ENCODE measurements around the gene MR1. TPM values are rescaled to one million over a fixed set of nuclear protein-coding genes. Genes with fewer than 3 reads are reported as not detected.

MR1 gene
- total and polyA plus RNA-seq, 9 of the 15 experiments (the other 6 are each of a cell fraction or from before 2014, with no cell fraction given), result 9.7 to 21.7 (median 15.6) TPM

DNA sequence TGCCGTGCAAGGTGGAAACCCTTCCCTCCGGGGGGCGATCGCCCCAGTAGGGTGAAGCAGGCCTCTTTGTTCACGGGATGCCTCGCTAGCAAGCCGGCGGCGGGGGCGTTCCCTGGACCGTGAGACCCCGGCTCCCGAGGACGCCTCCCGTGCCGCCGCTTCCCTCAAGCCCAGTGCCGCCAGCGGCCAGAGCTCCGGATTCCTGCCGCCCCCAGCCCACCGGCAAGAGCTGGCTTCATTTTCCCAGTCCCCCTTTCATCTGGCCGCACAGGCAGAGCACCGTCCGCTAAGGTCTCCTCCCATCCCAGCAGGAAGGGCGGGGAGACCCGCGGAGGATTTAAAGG is 71.0 kb downstream of the MR1 start (continued):
- no peak for TF ChIP-seq MYC (IDR thresholded peaks at IDR 0.05; ENCODE audit: low read depth, low read length)
- TF ChIP-seq MYC (CRISPR knock-in tag; IDR thresholded peaks at IDR 0.05; ENCODE audit: borderline replicate concordance, low read depth), result 0 out of 2 replicates have a peak, but pooled peaks have one; percentile 52
- no peak for TF ChIP-seq BDP1 (IDR thresholded peaks at IDR 0.05; ENCODE audit: insufficient read depth, insufficient read length)
- no peak; the same call in 1 of the 2 replicates for TF ChIP-seq FOSL1 (tag; conservative IDR thresholded peaks at IDR 0.05)
- TF ChIP-seq, protein P1, sequence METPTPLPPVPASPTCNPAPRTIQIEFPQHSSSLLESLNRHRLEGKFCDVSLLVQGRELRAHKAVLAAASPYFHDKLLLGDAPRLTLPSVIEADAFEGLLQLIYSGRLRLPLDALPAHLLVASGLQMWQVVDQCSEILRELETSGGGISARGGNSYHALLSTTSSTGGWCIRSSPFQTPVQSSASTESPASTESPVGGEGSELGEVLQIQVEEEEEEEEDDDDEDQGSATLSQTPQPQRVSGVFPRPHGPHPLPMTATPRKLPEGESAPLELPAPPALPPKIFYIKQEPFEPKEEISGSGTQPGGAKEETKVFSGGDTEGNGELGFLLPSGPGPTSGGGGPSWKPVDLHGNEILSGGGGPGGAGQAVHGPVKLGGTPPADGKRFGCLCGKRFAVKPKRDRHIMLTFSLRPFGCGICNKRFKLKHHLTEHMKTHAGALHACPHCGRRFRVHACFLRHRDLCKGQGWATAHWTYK (CRISPR knock-in tag; IDR thresholded peaks at IDR 0.05), result peak; percentile 56; the same call in 1 of the 2 replicates
- no peak for TF ChIP-seq ILK (tag; IDR thresholded peaks at IDR 0.05; ENCODE audit: borderline replicate concordance, low read depth)
- TF ChIP-seq, protein P2, sequence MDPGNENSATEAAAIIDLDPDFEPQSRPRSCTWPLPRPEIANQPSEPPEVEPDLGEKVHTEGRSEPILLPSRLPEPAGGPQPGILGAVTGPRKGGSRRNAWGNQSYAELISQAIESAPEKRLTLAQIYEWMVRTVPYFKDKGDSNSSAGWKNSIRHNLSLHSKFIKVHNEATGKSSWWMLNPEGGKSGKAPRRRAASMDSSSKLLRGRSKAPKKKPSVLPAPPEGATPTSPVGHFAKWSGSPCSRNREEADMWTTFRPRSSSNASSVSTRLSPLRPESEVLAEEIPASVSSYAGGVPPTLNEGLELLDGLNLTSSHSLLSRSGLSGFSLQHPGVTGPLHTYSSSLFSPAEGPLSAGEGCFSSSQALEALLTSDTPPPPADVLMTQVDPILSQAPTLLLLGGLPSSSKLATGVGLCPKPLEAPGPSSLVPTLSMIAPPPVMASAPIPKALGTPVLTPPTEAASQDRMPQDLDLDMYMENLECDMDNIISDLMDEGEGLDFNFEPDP (CRISPR knock-in tag; IDR thresholded peaks at IDR 0.05), result no peak
- TF ChIP-seq ZNF707 (CRISPR knock-in tag; conservative IDR thresholded peaks at IDR 0.05), result no peak
- TF ChIP-seq, protein P3, sequence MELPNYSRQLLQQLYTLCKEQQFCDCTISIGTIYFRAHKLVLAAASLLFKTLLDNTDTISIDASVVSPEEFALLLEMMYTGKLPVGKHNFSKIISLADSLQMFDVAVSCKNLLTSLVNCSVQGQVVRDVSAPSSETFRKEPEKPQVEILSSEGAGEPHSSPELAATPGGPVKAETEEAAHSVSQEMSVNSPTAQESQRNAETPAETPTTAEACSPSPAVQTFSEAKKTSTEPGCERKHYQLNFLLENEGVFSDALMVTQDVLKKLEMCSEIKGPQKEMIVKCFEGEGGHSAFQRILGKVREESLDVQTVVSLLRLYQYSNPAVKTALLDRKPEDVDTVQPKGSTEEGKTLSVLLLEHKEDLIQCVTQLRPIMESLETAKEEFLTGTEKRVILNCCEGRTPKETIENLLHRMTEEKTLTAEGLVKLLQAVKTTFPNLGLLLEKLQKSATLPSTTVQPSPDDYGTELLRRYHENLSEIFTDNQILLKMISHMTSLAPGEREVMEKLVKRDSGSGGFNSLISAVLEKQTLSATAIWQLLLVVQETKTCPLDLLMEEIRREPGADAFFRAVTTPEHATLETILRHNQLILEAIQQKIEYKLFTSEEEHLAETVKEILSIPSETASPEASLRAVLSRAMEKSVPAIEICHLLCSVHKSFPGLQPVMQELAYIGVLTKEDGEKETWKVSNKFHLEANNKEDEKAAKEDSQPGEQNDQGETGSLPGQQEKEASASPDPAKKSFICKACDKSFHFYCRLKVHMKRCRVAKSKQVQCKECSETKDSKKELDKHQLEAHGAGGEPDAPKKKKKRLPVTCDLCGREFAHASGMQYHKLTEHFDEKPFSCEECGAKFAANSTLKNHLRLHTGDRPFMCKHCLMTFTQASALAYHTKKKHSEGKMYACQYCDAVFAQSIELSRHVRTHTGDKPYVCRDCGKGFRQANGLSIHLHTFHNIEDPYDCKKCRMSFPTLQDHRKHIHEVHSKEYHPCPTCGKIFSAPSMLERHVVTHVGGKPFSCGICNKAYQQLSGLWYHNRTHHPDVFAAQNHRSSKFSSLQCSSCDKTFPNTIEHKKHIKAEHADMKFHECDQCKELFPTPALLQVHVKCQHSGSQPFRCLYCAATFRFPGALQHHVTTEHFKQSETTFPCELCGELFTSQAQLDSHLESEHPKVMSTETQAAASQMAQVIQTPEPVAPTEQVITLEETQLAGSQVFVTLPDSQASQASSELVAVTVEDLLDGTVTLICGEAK (IDR thresholded peaks at IDR 0.05), result peak; percentile 72
- TF ChIP-seq, protein P3 (CRISPR knock-in tag; IDR thresholded peaks at IDR 0.05), result no peak
- no peak for TF ChIP-seq BRF1 (IDR thresholded peaks at IDR 0.05; ENCODE audit: borderline replicate concordance, extremely low read depth, insufficient read length)
- TF ChIP-seq KDM1A (IDR thresholded peaks at IDR 0.05), result no peak
- no peak for TF ChIP-seq SRSF7 (optimal IDR thresholded peaks at IDR 0.05; ENCODE audit: low read depth, low read length)
- TF ChIP-seq, protein P4, sequence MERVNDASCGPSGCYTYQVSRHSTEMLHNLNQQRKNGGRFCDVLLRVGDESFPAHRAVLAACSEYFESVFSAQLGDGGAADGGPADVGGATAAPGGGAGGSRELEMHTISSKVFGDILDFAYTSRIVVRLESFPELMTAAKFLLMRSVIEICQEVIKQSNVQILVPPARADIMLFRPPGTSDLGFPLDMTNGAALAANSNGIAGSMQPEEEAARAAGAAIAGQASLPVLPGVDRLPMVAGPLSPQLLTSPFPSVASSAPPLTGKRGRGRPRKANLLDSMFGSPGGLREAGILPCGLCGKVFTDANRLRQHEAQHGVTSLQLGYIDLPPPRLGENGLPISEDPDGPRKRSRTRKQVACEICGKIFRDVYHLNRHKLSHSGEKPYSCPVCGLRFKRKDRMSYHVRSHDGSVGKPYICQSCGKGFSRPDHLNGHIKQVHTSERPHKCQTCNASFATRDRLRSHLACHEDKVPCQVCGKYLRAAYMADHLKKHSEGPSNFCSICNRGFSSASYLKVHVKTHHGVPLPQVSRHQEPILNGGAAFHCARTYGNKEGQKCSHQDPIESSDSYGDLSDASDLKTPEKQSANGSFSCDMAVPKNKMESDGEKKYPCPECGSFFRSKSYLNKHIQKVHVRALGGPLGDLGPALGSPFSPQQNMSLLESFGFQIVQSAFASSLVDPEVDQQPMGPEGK (CRISPR knock-in tag; IDR thresholded peaks at IDR 0.05; ENCODE audit: borderline replicate concordance), result no peak
- TF ChIP-seq SMARCE1 (IDR thresholded peaks at IDR 0.05), result peak; percentile 35
